ENCODE measurements around the gene FAM227A. TPM values are rescaled to one million over a fixed set of nuclear protein-coding genes. Genes with fewer than 3 reads are reported as not detected.

Gene FAM227A
- total and polyA plus RNA-seq, 2 of the 8 experiments (the other 6 are each of a cell fraction or from before 2014, with no cell fraction given): 2.1 to 3.9 TPM

GRCh38 chr22:38618258-38618657 is 37.9 kb downstream of the FAM227A start:
- Histone ChIP-seq H3K4me2 (ENCODE audit: insufficient read depth in 1 of 2, low read depth in 2 of 2, low read length in 2 of 2) (no peak overlapping the region), H3K36me3 (ENCODE audit: control insufficient read depth in 2 of 4, insufficient read depth in 4 of 4, low read length in 3 of 4) (peaks cover 0 to 25% (median 9%) of the 10 kb centered on the region in 4 experiments; a peak in 3 of 8 replicates), H3K4me3 (ENCODE audit: extremely low read depth in 1 of 4, insufficient read depth in 2 of 4, low read depth in 3 of 4, low read length in 4 of 4) (no peak overlapping the region), H3K79me1 (ENCODE audit: low read depth, low read length) (no peaks in the 10 kb centered on the region), H3K27ac (ENCODE audit: low read depth, low read length) (no peak overlapping the region), H4K8ac (ENCODE audit: extremely low read depth, insufficient read depth, low read length) (no peak overlapping the region), H3K23me2 (ENCODE audit: low read depth, low read length) (no peaks in the 10 kb centered on the region), H2BK120ac (replicated peaks; ENCODE audit: low read depth, low read length) (no peak overlapping the region), H2BK5ac (ENCODE audit: low read depth, low read length) (no peak overlapping the region), H2BK20ac (ENCODE audit: low read length) (no peak overlapping the region), H3K4me1 (replicated peaks in 1 of 4; ENCODE audit: control insufficient read depth in 3 of 4, insufficient read depth in 4 of 4, low read length in 3 of 4) (no peaks in the 10 kb centered on the region), H3K23ac (ENCODE audit: insufficient read length) (no peak overlapping the region), H3K56ac (replicated peaks; ENCODE audit: insufficient read length, low read depth, low read length) (no peak overlapping the region), H3K14ac (ENCODE audit: insufficient read length) (no peak overlapping the region), H4K5ac (ENCODE audit: insufficient read length, low read depth, low read length) (no peak overlapping the region), H4K91ac (replicated peaks; ENCODE audit: insufficient read length, low read length) (no peak overlapping the region), H4K20me1 (replicated peaks in 1 of 2; ENCODE audit: control insufficient read depth in 1 of 2, insufficient read depth in 2 of 2, low read length in 2 of 2) (no peaks in the 10 kb centered on the region), H2BK15ac (ENCODE audit: low read length) (no peak overlapping the region), H3K18ac (ENCODE audit: extremely low read depth, low read length) (no peak overlapping the region), H3K4ac (replicated peaks; ENCODE audit: insufficient read length, low read depth, low read length) (no peak overlapping the region), H3K27me3 (replicated peaks in 1 of 4; ENCODE audit: control insufficient read depth in 3 of 4, extremely low read depth in 1 of 4, insufficient read depth in 3 of 4, low read length in 3 of 4) (no peaks in the 10 kb centered on the region), H3K9ac (replicated peaks in 1 of 4; ENCODE audit: extremely low read depth in 1 of 4, low read depth in 3 of 4, low read length in 3 of 4) (no peak overlapping the region), H2AFZ (ENCODE audit: low read length) (no peak overlapping the region), H3K79me2 (ENCODE audit: control insufficient read depth in 1 of 2, insufficient read depth in 2 of 2, low read length in 2 of 2) (no peaks in the 10 kb centered on the region), H2AK5ac (ENCODE audit: low read depth, low read length) (no peak overlapping the region), H3K9me3 (ENCODE audit: insufficient read depth in 2 of 2, low read depth in 1 of 2, low read length in 1 of 2) (no peaks in the 10 kb centered on the region), H2BK12ac (ENCODE audit: low read depth, low read length) (no peak overlapping the region)
- 83% methylated on average over 1 of the region's 1 CpG; no CpG with 5 or more reads in 1 of the 2 experiments for WGBS, 2 experiments (ENCODE audit: extremely low coverage in 1 of 2, insufficient coverage in 1 of 2, insufficient read length in 1 of 2, insufficient replicate concordance in 2 of 2, low coverage in 1 of 2, low lambda C conversion rate in 2 of 2, missing lambda C conversion rate in 1 of 2)
- CTCF ChIA-PET (ENCODE audit: partially characterized antibody): interaction anchor here (0.6 kb wide), 1 partner anchor 293 kb away, joined by 3 read pairs; no protein-coding TSS in a partner anchor
- POLR2A ChIA-PET (ENCODE audit: partially characterized antibody): interaction anchor here (1.1 kb wide), 1 partner anchor 11 kb away, joined by 3 read pairs; no protein-coding TSS in a partner anchor
- no peak for FAIRE-seq
- TF ChIP-seq EP300 (IDR thresholded peaks at IDR 0.05; ENCODE audit: borderline replicate concordance in 1 of 2, low read depth in 2 of 2, low read length in 2 of 2): no peak
- no peak for TF ChIP-seq MAFK (IDR thresholded peaks at IDR 0.05; ENCODE audit: low read depth, low read length)
- no peak for TF ChIP-seq EZH2 (IDR thresholded peaks at IDR 0.05; ENCODE audit: low read depth, low read length, severe bottlenecking)
- no peak for TF ChIP-seq CHD2 (IDR thresholded peaks at IDR 0.05; ENCODE audit: low read length)
- no peak for TF ChIP-seq YY1 (IDR thresholded peaks at IDR 0.05; ENCODE audit: low read depth, low read length)
- no peak for TF ChIP-seq CREB1 (IDR thresholded peaks at IDR 0.05)
- TF ChIP-seq MAX (IDR thresholded peaks at IDR 0.05): no peak
- TF ChIP-seq ASH2L (IDR thresholded peaks at IDR 0.05; ENCODE audit: low read length): no peak
- no peak for TF ChIP-seq SP1 (IDR thresholded peaks at IDR 0.05; ENCODE audit: low read depth, low read length)
- no peak for TF ChIP-seq HDAC2 (IDR thresholded peaks at IDR 0.05; ENCODE audit: borderline replicate concordance in 1 of 2, low read depth in 2 of 2, low read length in 2 of 2)
- no peak for TF ChIP-seq GABPA (IDR thresholded peaks at IDR 0.05; ENCODE audit: borderline replicate concordance, insufficient read depth, low read length)
- DNase-seq (ENCODE audit: low read depth in 1 of 2, low spot score in 2 of 2): no peak
